Motor neuron (in vitro differentiated cells): ENCODE data around the gene CEP120. TPM values are rescaled to one million over a fixed set of nuclear protein-coding genes. Genes with fewer than 3 reads are reported as not detected.
"Not testable (repeated sequence)": the region's sequence is repeated elsewhere in the genome, so short reads cannot be mapped to it uniquely, and the experiment has no call there.

Experiments
- ATAC-seq, 8 experiments: fragments of 200-7000 bp; cut with Tn5 transposase; replicated peaks in 6 of 8; 2 replicates each; pipeline ENCODE4 v1.8.0; 2021; ENCODE audit warnings: mild to moderate bottlenecking in 8 of 8, moderate library complexity in 8 of 8
- H3K27ac ChIP-seq, 2 donors: fragments of 250-450 bp; sonication (Bioruptor Pico); 2 replicates each; pipeline ENCODE4 v1.9.0; 2021; ENCODE audit warnings: antibody characterized with exemption in 2 of 2, mild to moderate bottlenecking in 2 of 2, moderate library complexity in 1 of 2
- H3K4me1 ChIP-seq, 2 donors: fragments of 250-450 bp; sonication (Bioruptor Pico); replicated peaks in 1 of 2; 2 replicates each; pipeline ENCODE4 v1.6.1; 2021; ENCODE audit warnings: antibody characterized with exemption in 2 of 2, mild to moderate bottlenecking in 2 of 2, moderate library complexity in 1 of 2
- H3K4me3 ChIP-seq, 5 donors: fragments of 250-450 bp; sonication (Bioruptor Pico); 2 replicates each; pipeline ENCODE4 v1.9.0; 2021; ENCODE audit warnings: antibody characterized with exemption in 5 of 5, mild to moderate bottlenecking in 5 of 5, moderate library complexity in 4 of 5
- WGBS, 10 experiments: fragments of 450-650 bp; shearing (Covaris generic); methylation state at CpG; one replicate each; pipeline ENCODE4 v1.0.0; 2022; 5-methylcytosine and 5-hydroxymethylcytosine counted together
- in situ Hi-C, 9 experiments: fragments of 400-800 bp; cut with MboI; loops; one replicate each; pipeline ENCODE4 v1.15.0; 2021; ENCODE audit warnings: low sequenced_read_pairs in 9 of 9, low pct_unique_long_range_greater_than_20kb in 2 of 9; ENCODE audit not compliant: unreplicated experiment in 9 of 9
- total RNA-seq, 8 experiments: library from RNA; unstranded; fragments of 300-600 nt; gene quantifications; 2 replicates each; pipeline versions ENCODE4 v1.2.3 to v1.2.4, GENCODE V29; 2022

CEP120 gene
- total RNA-seq, 8 experiments from 2014 or later, result 13.7 to 28.3 (median 19.0) TPM

DNA sequence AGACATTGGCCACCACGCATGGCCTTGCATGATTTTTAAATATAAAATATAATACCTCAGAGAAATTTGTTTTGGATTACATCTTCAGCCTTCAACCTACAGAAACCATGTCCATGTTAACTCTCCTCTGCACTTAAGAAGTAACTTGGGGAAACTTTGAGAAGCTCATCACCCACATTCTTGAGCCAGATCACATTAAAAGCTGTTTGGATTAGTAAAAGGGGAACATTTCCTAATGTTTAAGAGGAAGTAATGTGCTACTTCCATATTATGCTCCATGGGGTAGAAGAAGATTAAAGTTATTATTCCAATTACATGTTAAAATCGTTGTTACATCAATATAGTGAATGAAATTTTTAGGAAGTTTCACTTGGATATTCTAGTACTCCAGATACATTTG lies 10.4 kb upstream of the CEP120 start:
- no peak for ATAC-seq
- no peak overlapping the region for H3K27ac ChIP-seq
- no peak overlapping the region for H3K4me3 ChIP-seq
- H3K4me1 ChIP-seq, result no peaks in the 10 kb centered on the region
- in situ Hi-C loops, result no loop called here
- WGBS, 10 experiments, result 22 to 100% (median 89%) methylated on average over 1 to 2 of the region's 2 CpGs; no CpG with 5 or more reads in 1 of the 10 experiments

DNA sequence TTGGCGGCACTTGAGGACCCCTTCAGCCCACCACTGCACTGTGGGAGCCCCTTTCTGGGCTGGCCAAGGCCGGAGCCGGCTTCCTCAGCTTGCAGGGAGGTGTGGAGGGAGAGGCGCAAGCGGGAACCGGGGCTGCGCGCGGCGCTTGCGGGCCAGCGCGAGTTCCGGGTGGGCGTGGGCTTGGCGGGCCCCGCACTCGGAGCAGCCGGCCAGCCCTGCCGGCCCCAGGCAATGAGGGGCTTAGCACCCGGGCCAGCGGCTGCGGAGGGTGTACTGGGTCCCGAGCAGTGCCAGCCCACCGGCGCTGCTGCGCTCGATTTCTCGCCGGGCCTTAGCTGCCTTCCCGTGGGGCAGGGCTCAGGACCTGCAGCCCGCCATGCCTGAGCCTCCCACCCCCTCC lies 7.2 kb upstream of the CEP120 start:
- H3K4me1 ChIP-seq, H3K27ac ChIP-seq, in situ Hi-C loops, H3K4me3 ChIP-seq, ATAC-seq: not testable (repeated sequence)
- no CpG with 5 or more reads among the region's 32 CpGs for WGBS, 10 experiments

DNA sequence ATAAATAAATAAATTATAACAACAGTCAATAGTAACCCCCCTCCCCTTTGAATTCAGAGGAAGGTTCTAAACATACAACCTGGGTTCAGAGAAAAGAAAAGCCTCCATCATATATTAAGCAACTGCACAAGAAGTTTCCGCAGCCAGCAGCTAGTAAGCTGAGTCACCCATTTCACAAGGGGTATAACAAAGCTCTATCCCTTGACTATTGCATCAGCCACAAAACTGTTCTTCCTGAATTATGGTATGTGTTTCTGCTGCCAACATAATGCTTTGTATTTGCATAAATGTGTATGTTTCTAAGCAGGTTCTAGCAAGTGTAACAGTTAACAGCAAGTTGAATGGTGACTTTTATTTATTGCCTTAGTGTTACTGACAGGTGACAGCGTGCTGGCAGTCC lies 6.8 kb upstream of the CEP120 start:
- H3K4me3 ChIP-seq, result no peak overlapping the region
- in situ Hi-C loops, result no loop called here
- H3K27ac ChIP-seq, result no peak overlapping the region
- no peaks in the 10 kb centered on the region for H3K4me1 ChIP-seq
- peak in 7 of 8 experiments; percentile 18 to 72 (median 65) for ATAC-seq
- 29 to 100% (median 83%) methylated on average over 1 to 2 of the region's 2 CpGs; no CpG with 5 or more reads in 4 of the 10 experiments for WGBS, 10 experiments

DNA sequence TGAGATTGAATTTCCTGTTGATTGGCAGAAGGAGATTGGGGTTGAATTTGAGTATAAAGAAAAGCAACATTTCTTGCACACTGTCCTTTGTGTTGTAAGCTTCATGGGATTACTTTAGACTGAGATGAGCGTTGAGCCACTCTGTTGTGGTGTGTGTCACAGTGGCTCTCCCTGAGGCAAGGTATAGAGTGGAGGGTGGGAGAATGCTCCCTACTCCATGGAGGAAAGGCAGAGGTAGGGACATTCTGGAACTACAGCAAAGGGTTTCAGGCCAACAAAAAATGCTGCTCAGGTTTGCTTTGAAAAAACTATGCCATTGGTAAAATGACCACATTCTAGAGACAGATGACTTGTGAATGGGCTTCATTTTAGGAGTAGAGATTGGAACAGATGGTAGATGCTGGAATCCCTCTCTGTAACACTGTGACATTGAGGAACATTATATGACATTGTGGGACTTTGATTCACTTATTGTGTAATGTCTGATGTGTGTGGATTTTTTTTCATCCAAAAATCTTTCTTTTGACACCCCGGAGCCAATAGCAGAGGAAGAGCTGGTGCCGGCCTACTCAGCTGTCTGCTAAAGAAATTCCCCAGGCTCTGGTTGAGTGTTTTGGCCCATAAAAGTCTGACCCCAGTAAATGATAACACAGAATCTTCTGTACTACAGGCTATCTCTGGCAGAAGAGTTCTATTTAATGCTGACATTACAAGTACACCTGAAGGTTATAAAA lies 6.2 kb upstream of the CEP120 start:
- in situ Hi-C loops, result no loop called here
- no peak for ATAC-seq
- Histone ChIP-seq H3K4me3 (no peak overlapping the region), H3K4me1 (no peaks in the 10 kb centered on the region), H3K27ac (no peak overlapping the region)
- WGBS, 10 experiments, result 29 to 100% (median 100%) methylated on average over 1 to 3 of the region's 3 CpGs; no CpG with 5 or more reads in 2 of the 10 experiments

DNA sequence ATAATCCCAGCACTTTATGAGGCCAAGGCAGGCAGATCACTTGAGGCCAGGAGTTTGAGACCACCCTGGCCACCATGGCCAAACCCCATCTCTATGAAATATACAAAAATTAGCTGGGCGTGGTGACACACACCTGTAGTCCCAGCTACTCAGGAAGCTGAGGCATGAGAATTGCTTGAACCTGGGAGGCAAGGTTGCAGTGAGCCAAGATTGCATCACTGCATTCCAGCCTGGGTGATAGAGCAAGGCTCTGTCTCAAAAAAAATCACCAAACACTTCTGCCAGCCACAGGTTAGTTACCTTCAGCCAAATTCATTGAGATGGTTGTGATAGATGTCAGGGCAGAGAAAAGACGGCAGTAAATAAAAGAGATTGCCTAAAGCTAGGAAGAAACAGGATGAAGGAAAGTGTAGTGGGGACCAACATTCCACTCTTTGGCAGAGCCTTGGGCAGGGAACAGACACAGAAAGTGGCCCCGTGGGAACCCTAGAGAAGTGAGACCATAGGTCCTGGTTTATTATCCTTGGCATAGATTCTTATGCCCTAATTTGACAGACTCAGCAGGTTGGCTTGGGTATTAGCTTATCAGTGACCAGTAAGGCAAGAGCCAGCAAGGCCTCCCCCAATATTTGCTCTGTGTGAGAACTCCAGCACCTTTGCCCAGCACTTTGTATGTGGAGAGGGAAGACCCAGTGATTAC lies 5.5 kb upstream of the CEP120 start:
- WGBS, 10 experiments, result 70 to 100% (median 85%) methylated on average over 2 to 3 of the region's 3 CpGs; no CpG with 5 or more reads in 4 of the 10 experiments
- H3K4me1 ChIP-seq, result no peaks in the 10 kb centered on the region
- ATAC-seq, result no peak
- no peak overlapping the region for H3K27ac ChIP-seq
- in situ Hi-C loops, result no loop called here
- H3K4me3 ChIP-seq, result no peak overlapping the region

DNA sequence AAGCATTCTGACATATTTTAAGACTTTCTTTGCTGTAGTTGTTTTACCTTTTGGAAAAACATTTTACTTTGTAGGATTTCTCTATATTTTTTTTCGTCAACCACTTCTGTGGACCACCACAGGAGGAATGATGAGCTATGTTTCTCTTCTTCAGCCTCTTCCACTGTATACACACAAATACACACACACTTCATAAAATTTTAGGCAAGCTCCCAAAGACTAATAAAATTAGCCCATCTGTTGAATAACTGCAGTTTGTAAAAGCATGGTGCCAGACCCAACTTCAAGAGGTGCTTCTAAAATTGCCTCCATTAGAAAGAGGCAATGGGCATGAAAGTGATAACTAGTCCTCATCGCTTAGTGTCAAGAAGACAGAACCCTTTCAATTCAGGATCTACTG lies 4.1 kb upstream of the CEP120 start:
- H3K4me1 ChIP-seq, result no peaks in the 10 kb centered on the region
- 0 to 100% (median 78%) methylated on average over 1 to 2 of the region's 2 CpGs; no CpG with 5 or more reads in 1 of the 10 experiments for WGBS, 10 experiments
- in situ Hi-C loops, result no loop called here
- no peak for ATAC-seq
- H3K27ac ChIP-seq, result no peak overlapping the region
- no peak overlapping the region for H3K4me3 ChIP-seq

DNA sequence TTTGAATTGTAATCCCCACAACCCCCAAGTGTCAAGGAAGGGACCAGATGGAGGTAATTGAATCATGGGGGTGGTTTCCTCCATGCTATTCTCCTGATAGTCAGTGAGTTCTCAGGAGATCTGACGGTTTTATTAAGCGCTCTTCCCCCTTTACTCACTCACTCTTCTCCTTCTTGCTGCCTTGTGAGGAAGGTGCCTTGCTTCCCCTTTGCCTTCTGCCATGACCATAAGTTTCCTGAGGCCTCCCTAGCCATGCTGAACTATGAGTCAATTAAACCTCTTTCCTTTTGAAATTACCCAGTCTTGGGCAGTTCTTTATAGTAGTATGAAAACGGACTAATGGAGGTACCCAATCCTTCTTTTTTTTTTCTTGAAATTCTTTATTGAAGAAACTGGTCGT lies 2.2 kb upstream of the CEP120 start:
- H3K27ac ChIP-seq, result no peak overlapping the region
- 58 to 100% (median 87%) methylated on average over 1 to 4 of the region's 4 CpGs for WGBS, 10 experiments
- no peak for ATAC-seq
- no peak overlapping the region for H3K4me3 ChIP-seq
- H3K4me1 ChIP-seq, result peaks cover 5% of the 10 kb centered on the region in 2 donors
- in situ Hi-C loops, result no loop called here

DNA sequence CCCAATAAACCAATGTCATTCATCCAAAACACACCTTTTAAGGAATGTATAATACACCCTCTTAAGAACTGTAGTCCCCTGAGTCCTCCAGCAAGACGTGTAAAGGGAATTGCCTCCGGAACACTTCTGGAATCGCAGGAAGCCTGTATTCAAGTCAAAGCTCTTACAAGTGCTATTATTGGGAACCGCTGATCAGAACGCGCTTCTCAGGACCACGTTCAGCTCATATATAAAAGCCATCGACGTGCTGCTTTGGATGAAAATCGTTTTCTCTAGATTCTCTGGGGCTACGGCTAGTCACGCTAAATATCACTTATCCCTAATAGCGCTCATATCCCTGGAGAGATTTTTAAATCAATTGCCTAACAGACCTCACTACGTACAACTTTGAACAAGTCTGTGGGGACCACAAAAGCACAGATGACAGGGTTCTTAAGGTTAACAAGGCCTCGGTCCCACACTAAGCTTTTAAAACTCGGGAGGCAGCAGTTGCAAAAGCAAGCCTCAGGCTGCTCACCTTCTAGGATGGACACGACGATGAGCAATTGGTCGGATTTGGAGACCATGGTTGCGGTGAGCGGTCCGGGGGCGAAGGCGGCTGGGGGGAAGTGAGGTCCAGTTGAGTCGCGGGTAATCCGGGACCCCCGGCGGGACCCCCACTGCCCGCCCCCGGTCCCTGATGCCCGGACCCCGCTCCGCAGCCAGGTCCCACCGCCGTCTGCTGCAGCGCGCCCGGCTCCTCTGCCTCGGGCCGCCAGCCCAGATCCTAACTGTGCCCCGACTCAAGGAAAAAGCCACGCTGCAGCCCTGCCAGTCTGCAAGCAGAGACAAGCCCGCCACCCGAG lies 548 bp downstream of the CEP120 start:
- H3K4me3 ChIP-seq, result peak overlapping the region; percentile 46 to 60 (median 52)
- 0 to 3% (median 0%) methylated on average over 2 to 12 of the region's 45 CpGs for WGBS, 10 experiments
- in situ Hi-C loops, result loop anchor here in 5 of 9 experiments (25.0 kb wide), 2 partner anchors 165 to 190 kb away; no protein-coding TSS in a partner anchor
- peak; percentile 17 to 59 (median 26) for ATAC-seq
- peak overlapping the region; percentile 66 to 79 for H3K27ac ChIP-seq
- peaks cover 5% of the 10 kb centered on the region in 2 donors for H3K4me1 ChIP-seq

DNA sequence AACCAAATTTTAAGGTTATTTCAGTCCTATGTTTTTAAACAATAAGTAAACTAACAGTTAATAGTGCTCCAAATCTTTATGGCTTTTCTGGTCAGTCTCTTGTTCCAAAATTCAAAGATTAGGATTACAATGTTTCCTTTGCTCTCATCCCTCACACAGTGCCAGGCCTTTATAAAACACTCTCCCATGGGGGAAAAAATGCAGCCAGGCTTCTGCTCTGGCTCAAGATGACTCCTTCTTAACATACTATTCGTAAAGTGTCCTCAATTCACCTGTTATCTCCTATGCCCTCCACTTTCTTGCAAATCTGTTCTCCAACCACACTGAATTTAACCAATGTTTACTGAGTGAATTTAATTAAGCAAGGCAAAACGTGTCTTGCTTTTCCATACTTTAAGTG lies 1.4 kb downstream of the CEP120 start:
- Histone ChIP-seq H3K27ac (no peak overlapping the region), H3K4me1 (peaks cover 5% of the 10 kb centered on the region in 2 donors), H3K4me3 (peak overlapping the region; percentile 46 to 60 (median 52))
- 0 to 40% (median 17%) methylated on average over 1 to 2 of the region's 2 CpGs; no CpG with 5 or more reads in 2 of the 10 experiments for WGBS, 10 experiments
- no peak for ATAC-seq
- in situ Hi-C loops, result loop anchor here in 5 of 9 experiments (25.0 kb wide), 2 partner anchors 166 to 191 kb away; no protein-coding TSS in a partner anchor

DNA sequence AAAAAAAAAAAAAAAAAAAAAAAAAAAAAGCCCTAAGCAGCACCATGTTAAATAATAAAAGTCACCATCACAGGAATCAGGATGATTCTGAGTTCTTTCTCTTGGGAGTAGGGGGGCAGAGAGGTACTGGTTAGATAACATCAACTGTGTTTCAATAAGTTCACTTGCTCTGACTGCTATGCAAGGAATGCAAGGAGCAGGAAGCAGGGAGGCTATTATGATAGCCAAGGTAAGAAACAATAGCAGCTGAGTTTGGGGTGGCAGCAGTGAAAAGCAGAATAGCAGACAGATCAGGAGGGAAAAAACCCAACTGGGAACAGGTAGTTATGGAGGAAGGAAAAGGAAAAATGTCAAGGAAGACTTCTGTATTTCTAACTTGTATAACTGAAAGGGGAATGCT lies 8.2 kb downstream of the CEP120 start:
- no peak for ATAC-seq
- no peak overlapping the region for H3K4me3 ChIP-seq
- no peak overlapping the region for H3K27ac ChIP-seq
- in situ Hi-C loops, result loop anchor here in 5 of 9 experiments (25.0 kb wide), 2 partner anchors 172 to 197 kb away; no protein-coding TSS in a partner anchor
- no peaks in the 10 kb centered on the region for H3K4me1 ChIP-seq

DNA sequence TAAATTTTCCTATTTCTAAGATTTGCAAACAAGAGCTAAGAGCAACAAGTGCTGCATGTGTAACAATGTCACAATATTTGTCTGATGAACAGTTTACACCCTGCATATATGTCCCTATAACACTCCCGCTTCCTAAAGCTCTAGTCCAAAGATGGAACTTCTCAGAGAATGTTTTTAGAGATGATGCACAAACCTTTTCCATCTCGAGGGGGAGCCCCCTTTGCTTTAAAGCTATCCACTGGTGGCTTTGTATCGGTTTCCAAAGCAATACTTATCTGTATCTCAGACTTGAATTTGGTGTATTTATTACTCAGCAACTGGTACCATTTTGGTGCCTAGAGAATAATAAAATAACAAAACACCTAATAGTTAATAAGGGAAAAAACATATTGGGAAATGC lies 11.0 kb downstream of the CEP120 start:
- in situ Hi-C loops, result loop anchor here in 5 of 9 experiments (25.0 kb wide), 2 partner anchors 175 to 200 kb away; no protein-coding TSS in a partner anchor
- H3K4me1 ChIP-seq, result peaks cover 0 to 9% of the 10 kb centered on the region in 2 donors
- 69 to 100% (median 92%) methylated on average over 2 to 3 of the region's 3 CpGs for WGBS, 10 experiments
- H3K27ac ChIP-seq, result no peak overlapping the region
- H3K4me3 ChIP-seq, result no peak overlapping the region
- no peak for ATAC-seq

DNA sequence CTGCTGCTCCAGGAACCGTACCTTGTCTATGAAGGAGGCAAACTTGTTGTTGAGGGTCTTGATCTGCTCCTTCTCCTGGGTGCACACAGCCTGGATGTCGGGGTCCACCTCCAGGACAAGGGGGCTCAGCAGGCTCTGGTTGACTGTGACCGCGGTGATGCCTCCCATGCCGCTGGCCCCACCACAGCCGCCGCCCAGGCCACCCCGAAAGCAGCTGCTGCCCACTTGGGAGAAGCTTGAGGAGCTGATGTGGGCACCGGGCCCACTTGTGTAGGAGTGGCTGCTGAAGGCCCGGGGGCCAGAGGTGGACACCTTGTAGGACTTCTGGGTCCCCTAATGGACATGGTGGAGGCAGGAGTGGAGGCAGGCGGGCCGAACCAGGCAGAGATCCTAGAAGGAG lies 21.2 kb downstream of the CEP120 start:
- 93 to 100% methylated on average over 2 to 3 of the region's 12 CpGs; no CpG with 5 or more reads in 8 of the 10 experiments for WGBS, 10 experiments
- ATAC-seq, H3K4me1 ChIP-seq, H3K27ac ChIP-seq, H3K4me3 ChIP-seq: not testable (repeated sequence)
- in situ Hi-C loops, result loop anchor here in 5 of 9 experiments (25.0 kb wide), 2 partner anchors 185 to 210 kb away; no protein-coding TSS in a partner anchor
